HG03378 (cell line): ENCODE data around the gene IP6K1.
"Not testable (repeated sequence)": the region's sequence is repeated elsewhere in the genome, so short reads cannot be mapped to it uniquely, and the experiment has no call there.

Source experiments
- ATAC-seq: cut with Tn5 transposase; IDR thresholded peaks from one replicate; pipeline ENCODE4 v1.9.1; 2021; ENCODE audit warnings: mild to moderate bottlenecking, moderate library complexity; ENCODE audit not compliant: unreplicated experiment

Gene IP6K1

DNA sequence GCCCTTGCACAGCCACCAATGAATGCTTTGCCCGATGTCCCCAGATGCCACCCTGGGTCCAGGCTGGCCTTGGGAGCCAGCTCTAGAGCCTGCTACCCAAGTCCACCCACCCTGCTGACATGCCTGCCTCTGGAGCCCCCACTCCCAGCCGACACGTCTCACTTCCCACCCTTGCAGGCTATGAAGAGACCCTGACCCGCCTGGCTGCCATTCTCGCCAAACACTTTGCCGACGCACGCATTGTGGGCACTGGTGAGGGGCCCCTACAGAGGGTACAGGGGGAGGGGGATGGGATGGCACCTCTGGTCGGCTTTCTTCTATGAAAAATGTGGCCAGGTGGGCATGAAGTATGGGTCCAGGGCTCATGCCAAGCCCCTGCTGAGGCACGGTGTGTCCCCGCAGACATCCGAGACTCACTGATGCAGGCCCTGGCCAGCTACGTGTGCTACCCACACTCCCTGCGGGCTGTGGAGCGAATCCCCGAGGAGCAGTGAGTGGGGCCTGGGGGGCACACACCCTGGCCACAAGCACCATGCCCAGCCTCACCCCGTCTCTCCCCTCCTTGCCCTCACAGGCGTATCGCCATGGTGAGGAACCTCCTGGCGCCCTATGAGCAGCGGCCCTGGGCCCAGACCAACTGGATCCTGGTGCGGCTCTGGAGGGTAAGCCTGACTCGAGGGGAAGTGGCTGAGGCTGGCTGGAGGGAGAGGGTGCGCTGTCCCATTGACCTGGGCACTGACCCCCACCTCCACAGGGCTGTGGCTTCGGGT is 72.8 kb downstream of the IP6K1 start:
- ATAC-seq = no peak

DNA sequence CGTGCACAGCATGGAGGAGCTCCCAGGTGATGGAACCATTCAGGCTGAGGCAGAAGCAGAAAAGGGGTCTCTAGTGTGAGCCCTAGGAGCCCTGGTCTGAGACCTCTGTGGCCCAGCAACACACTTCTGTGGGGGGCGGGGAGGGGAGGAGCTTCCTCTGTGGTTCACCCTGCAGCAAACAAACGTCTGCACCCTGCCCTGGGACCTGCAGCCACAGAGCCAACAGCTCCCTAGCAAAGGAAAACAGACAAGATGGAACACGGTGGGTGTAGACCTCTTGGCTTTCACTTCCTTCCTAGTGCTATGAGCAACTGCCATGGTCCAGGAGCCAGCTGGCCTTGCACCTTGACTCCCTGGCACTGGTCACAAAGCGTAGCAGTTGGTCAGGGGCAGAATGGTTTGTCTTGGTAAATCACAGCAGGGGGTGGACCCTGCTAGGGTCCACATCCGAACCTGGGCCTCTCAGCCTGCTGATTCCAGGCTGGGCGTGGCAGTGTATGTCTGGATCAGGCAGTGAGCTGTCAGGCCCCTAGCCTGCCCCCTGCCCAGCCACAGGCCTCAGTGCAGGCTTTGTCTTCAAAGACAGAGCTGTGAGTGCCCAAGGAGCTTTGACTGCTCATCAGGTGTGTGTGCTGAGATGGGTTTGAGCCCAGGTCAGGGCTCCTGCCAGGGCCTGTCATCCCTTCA is 73.6 kb downstream of the IP6K1 start:
- ATAC-seq = no peak

DNA sequence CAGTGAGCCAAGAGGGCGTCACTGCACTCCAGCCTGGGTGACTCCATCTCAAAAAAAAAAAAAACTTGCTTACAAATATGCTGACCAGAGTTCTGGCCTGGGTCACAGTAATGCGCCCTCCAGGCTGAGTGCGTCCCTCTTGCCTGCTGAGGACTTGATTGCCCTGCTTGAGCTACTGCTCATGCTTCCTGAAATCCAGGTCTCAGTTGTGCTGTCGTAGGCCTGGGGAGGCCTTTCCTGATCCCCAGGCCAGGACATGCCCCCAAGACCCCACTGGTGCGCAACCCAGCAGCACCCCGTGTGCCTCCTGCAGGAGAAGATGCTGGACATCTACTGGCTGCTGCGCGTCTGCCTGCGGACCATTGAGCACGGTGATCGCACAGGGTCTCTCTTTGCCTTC is 74.2 kb downstream of the IP6K1 start:
- ATAC-seq = no peak

DNA sequence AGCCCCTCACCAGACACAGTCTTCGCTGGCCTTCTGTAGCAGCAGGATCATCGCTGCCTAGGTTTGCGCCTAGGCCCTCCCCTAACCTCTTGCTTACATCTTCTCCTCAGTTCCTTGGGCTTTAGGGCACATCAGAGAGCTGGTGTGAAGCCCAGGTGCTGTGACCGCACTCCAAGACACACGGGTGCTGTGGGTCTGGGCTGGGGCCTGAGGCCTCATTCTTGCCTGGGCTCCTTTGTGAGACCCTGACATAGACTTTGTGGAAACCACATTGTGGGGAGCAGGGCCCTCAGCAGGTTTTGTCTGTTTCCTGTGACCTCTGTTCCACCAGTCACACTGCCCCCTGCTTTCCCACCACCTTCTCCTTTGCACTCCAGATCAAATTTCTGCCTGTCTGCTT is 74.9 kb downstream of the IP6K1 start:
- ATAC-seq = no peak

DNA sequence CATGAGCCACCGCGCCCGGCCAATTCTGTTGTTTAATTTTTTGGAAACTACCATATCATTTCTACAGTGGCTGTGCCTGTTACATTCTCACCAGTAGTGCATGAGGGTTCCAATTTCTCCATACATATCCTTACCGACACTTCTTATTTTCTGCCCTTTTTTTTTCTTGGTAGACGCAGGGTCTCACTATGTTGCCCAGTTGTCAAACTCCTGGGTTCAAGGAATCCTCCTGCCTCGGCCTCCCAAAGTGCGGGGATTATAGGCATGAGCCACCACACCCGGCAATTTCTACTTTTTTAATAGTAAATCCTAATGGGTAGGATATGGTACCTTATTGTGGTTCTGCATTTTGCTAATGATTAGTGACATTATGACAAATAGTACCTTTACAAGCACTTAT is 76.5 kb downstream of the IP6K1 start:
- no peak for ATAC-seq

DNA sequence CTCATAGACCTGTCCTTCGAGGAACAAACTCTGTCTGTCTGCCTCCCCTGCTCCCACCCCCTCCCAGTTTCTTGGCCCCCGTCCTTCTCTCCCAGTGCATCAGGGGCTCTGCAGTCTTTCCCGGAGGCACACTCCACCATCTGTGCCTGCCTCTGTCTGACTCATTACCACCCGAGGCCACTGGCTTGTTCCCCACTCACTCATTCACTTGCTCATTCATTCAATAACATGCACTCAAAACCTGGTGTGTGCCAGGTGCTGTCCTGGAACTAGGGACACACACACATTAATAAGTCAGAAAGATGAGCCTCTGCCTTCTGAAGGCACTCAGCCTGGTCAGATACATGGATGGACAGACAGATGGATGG is 79.2 kb downstream of the IP6K1 start:
- no peak for ATAC-seq

DNA sequence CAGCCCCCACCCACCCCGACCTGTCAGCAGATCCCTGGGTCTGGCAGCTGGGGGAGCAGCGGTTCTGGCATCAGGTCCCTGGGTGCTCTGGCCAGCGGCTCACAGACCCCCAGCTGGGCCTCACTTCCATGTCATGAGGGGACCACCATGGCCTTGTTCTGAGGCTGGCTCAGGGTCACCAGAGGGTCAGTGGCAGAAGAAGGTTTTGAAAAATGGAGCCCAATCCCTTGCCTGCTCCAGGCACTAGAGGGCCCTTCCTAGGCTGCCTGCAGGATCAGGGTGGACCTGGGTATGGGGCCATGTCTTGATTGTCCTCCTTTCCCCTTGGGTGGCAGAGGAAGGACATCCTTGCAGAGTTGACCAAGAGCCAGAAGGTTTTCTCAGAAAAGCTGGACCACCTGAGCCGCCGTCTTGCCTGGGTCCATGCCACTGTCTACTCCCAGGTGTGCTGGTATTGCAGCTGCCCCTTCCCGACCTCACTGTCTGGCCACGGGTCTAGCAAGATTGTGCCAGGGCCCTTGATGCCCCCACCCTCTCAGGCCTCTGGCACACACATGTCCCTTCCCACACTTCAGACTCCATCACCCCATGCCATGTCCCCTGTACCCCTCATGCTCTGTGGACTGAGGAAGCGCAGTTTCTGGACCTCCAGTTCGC is 79.8 kb downstream of the IP6K1 start:
- ATAC-seq = no peak

DNA sequence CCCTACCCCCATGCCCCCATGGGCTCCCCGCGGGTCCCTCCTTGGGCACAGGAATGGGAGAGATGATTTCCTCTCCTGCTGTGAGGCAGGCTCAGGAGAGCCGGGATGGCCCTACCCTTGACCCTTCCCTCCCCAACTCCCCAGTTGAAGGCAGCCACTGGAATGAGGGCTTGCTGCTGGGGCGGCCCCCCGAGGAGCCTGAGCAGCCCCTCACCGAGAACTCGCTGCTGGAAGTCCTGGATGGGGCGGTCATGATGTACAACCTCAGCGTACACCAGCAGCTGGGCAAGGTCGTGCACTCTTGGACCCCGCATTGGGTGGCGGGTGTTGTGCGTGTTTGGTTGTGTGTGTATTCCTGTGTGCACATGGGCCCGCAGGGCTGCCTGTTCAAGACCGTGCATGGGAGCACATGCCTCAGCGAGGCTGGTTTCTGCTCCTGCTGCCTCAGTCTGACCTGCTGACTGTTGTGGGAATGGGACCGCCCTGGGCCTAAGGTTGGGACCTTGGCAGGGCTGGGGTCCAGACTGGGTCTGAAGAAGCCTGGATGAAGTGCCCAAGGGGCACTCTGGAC is 80.9 kb downstream of the IP6K1 start:
- no peak for ATAC-seq

DNA sequence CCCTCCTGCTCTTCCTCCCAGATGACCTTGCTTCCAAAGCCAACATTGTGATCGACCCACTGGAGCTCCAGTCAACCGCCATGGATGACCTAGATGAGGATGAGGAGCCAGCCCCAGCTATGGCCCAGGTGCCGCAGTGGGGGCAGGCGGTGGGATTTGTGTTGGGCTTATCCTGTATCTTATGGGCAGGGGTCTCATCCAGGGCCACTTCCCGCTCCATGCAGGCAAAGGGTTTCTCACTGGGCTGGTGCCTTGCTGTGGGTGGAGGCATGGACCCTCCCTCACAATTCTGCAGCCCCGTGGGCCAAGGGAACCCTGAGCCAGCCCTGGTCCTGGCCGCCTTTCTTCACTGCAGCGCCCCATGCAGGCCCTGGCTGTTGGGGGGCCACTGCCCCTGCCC is 81.7 kb downstream of the IP6K1 start:
- ATAC-seq = no peak

DNA sequence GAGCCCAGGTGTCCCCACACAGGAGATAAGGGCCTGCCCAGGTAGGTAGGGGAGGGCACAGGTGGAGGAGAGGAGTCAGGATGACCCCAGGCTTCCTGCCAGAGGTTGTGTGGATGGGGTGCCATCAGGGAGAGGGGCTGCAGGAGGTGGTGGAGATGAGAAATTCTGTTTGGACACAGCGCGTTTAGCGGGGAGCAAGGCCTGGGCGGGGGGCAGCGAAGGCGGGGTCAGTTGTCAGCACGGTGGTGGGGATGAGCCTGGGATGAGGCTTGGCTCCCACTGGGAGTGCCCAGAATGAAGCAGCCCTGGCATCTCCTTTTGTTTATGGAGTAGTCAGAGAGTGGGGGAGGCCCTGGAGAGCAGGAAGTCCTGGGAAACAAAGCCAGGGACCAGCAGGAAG is 82.4 kb downstream of the IP6K1 start:
- ATAC-seq = no peak

DNA sequence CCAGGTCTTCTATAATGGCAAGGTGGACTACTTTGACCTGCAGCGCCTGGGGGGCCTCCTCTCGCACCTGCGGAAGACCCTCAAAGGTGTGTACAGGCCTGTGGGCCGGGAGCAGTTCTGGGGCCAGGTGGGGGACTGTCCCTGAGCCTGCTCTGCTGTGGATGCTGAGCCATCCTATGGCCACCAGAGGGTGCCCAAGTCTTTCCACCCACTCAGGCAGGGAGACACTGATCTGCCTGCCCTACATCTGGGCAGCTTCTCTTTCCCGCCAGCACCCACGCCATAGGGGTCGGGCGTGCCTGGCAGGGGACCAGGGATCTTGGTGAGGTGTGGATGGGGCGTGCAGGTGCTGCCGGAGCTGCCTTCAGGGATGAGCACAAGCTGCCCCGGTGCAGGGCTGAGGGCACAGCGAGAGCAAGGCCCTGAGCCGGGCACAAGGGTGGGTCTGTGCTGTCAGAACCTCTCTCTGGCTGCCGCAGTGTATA is 82.9 kb downstream of the IP6K1 start:
- ATAC-seq = no peak

DNA sequence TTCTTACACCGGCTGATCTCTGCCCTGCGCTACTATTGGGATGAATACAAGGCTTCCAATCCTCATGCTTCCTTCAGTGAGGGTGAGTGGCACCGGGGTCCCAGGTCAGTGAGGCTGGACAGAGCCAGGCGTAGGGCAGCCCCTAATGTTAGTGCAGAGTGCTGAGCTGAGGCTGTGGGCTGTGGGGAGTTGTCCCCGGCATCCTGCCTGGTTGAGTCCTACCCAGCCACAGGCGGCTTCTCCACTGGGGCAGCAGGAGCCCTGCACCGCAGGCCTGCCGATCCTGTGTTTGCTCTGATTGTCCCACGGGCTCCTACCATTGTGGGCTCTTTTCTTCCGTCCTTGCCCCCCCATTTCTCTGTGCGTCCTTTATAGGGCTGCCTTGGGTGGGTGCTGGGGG is 83.7 kb downstream of the IP6K1 start:
- no peak for ATAC-seq

DNA sequence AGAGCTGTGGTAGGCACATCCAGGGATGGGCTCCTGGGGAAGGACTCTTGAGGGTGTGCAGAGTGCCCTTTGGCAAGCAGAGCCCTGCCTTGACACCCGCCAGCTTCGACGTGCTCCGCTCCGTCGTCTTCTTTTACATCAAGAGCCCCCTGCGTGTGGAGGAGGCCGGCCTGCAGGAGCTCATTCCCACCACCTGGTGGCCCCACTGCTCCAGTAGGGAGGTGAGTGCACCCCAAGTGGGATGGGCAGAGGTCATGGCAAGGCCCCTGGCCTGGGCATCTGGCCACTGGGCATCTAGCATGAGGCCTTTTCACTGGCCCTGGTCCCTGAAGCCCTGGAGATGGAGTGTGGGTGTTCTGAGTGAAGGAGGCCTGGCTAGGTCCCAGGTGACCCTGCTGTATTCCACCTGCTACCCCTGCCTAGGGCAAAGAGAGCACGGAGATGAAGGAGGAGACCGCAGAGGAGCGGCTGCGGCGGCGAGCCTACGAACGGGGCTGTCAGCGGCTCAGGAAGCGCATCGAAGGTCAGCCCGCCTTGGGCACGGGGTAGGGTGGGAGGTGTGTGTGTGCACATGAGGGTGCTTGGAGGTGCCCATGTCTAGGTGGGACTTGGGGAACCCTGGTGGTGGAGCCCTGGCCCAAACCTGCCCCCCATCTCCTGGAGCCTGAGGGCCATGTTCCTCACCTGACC is 84.8 kb downstream of the IP6K1 start:
- no peak for ATAC-seq

DNA sequence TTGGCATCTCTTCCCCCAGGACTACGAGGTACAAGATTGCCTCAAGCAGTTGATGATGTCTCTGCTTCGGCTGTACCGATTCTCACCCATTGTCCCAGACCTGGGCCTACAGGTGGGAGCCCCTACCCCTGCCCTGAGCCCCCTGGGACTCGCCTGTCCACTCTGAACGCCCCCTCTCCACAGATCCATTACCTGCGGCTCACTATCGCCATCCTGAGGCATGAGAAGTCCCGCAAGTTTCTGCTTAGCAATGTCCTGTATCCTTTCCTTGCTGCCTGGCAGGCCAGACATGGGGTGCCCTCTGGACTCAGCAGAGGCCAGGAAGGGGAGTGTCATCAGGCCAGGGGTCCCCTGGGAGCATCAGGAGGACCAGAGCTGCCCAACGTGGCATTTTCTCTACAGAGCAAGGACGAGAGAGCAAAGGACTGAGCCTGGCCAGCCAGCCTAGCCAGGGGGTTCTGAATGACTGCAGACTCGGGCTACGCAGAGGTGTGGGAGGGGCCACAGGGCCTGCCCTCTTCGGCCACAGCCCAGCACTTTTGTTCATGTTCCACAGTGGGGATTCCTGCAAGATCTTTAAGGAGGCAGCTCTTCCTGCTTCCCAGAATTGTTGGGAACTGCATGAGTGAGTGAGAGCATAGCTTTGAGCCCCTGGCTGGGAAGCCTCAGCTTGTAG is 85.8 kb downstream of the IP6K1 start:
- no peak for ATAC-seq

DNA sequence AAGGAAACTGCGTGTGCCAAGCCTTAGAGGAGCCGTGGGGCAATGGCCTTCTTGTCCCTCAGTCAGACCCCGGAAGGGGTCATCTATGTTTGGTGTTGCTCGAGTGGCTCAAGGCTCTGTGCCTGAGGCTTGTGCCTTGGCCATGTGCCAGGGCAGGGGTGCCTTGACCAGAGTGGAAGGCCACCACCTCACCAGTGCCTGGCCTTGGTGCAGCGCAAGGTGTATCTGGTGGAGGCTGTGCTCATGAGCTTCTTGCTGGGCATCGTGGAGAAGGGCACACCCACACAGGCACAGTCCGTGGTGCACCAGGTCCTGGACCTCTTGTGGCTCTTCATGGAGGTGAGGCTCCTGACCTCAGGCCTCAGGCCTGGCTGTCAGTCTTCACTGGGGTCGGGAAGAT is 86.3 kb downstream of the IP6K1 start:
- ATAC-seq = no peak

DNA sequence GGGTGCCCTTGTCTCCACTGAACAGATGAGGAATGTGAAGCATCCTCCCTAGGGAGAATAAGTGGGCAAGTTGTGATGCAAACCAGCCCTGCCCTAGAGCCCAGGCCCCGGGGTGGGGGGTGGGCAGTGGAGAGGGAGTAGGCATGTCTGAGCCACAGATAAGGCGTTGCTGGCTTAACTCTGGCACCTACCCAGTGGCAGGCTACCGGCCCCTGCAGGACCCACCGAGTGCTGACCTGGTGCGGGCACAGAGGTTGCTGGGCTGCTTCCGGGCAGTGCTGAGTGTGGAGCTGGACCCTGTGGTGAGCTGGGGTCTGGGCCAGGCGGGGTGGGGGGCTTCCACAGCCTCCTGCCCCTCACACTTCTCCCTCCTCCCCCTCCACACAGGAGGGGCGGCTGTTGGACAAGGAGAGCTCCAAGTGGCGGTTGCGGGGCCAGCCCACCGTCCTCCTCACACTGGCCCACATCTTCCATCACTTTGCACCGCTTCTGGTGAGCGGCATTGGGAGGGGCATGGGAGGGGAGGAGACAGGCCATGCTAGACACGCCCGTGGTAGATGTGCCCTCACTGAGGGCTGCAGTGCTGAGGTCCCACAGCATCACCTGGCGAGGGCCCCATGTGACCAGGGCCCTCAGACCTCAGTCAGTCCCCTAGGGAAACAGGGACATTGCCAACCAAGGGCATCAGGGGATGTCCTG is 86.9 kb downstream of the IP6K1 start:
- ATAC-seq = no peak

DNA sequence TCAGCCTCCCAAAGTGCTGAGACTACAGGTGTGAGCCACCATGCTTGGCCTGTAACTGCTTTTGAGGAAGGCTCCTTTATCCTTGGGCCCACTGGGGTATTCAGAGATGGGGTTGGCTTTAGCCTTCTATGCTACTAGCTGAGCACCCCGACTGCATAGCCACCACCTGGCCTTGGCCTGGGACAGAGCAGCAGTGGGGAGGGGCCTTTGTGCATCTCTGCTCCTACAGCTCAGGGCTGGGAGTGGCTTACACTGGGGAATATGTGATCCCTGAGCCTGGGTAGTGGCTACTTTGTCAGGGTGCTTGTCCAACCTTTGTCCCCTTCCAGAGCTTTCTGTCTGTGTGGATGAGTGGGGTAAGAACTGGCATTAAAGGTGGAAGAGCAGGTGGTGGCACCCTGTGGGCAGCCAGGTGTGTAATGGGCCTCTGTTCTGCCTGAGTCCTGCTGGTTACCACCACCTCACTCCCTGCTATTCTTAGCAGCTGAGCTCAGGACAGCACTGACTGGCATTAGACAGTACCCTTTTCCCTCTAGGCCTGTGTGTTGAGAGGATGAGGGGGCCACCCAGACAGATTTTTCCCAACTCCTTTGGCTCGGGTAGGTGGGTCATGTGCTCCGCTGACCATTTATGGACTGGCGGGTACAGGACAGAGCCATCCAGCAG is 90.9 kb downstream of the IP6K1 start:
- not testable (repeated sequence) for ATAC-seq

DNA sequence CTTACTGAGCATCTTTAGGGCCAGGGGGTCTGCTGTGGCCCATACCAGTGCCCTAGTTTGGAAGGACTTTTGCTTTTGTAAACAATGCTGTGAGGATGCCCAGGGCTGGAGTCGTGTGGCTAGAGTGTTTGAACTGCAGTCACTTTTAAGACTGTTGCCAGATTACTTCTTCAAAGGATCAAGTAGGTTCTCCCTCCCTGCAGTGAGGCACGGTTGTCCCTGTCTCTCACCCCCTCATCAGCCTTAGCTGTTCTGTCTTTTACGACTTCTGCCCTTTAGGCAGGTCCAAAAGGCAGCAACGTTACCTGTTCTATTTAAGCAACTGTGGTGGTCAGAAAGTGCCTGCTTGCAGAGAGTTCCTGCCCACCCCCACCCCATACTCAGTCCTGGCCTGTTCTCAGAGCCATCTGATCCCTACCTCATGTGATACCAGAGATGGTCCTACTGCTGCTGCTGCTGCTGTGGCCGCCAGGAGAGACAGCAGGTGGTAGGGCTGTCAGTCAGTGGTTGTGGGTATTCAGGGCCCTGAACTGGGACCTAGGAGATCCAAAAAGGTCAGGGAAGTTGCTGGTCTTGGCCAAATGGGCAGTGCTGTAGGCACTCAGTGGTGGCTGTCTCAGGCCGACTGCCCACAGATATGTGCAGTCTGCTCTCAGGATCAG is 91.8 kb downstream of the IP6K1 start:
- not testable (repeated sequence) for ATAC-seq

DNA sequence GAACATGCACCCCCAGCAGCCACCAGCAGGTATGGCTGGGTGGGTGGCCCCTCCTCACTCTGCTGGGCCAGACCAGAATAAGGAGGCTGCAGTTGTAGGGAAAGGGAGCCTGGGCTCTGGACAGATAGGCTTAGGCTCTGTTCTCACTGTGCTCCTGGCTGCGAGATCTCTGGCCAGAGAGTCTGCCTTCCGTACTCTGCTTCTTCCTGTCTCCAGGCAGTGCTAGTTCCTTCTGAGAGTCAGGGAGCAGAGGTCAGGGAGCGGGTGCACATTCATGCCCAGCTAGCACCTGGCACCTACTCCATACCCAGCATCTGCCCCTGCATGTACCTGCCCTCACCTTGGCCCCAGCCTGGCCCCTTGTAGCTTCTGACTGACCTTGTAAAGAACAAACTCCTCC is 94.9 kb downstream of the IP6K1 start:
- not testable (repeated sequence) for ATAC-seq
